Astrocyte of the spinal cord (primary cell): Measurements from ENCODE around the gene VAMP5.
"Not testable (repeated sequence)": the region's sequence is repeated elsewhere in the genome, so short reads cannot be mapped to it uniquely, and the experiment has no call there.

Source experiments
- DNase-seq: peaks from one replicate; pipeline ENCODE4 v3.0.0; 2011; ENCODE audit warnings: low read depth, low spot score
- H3K4me3 ChIP-seq: 2 replicates; pipeline ENCODE4 v1.5.1; 2011; ENCODE audit warnings: low read depth, mild to moderate bottlenecking, low read length, moderate library complexity
- in situ Hi-C: cut with HindIII; loops from 2 replicates; pipeline ENCODE4 v1.10.0; 2017; ENCODE audit warnings: low sequenced_read_pairs
- TF ChIP-seq, protein P1 (sequence below): IDR thresholded peaks from 2 replicates; pipeline ENCODE4 v1.5.1; 2012; ENCODE audit warnings: low read depth, mild to moderate bottlenecking, low read length, inconsistent platforms

Gene VAMP5

DNA sequence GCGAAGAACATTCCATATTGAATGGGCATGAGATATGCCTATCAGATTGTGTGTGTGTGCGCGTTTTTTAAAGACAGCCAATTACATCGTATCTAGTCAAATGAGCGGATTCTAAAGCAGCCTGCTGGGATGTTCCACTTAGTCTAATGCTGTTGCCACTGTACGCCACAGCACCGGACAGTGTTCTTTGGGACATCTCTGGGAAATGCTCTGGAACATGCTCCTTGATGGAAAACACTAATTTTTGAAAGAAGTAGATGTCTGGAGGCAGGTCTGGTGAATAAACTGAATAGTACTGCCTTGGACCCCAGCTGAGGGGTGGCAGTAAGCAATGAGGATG, 21.9 kb downstream of the VAMP5 start:
- TF ChIP-seq, protein P1, sequence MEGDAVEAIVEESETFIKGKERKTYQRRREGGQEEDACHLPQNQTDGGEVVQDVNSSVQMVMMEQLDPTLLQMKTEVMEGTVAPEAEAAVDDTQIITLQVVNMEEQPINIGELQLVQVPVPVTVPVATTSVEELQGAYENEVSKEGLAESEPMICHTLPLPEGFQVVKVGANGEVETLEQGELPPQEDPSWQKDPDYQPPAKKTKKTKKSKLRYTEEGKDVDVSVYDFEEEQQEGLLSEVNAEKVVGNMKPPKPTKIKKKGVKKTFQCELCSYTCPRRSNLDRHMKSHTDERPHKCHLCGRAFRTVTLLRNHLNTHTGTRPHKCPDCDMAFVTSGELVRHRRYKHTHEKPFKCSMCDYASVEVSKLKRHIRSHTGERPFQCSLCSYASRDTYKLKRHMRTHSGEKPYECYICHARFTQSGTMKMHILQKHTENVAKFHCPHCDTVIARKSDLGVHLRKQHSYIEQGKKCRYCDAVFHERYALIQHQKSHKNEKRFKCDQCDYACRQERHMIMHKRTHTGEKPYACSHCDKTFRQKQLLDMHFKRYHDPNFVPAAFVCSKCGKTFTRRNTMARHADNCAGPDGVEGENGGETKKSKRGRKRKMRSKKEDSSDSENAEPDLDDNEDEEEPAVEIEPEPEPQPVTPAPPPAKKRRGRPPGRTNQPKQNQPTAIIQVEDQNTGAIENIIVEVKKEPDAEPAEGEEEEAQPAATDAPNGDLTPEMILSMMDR: no peak
- in situ Hi-C loops: no loop called here
- no peak overlapping the region for H3K4me3 ChIP-seq
- no peak for DNase-seq

DNA sequence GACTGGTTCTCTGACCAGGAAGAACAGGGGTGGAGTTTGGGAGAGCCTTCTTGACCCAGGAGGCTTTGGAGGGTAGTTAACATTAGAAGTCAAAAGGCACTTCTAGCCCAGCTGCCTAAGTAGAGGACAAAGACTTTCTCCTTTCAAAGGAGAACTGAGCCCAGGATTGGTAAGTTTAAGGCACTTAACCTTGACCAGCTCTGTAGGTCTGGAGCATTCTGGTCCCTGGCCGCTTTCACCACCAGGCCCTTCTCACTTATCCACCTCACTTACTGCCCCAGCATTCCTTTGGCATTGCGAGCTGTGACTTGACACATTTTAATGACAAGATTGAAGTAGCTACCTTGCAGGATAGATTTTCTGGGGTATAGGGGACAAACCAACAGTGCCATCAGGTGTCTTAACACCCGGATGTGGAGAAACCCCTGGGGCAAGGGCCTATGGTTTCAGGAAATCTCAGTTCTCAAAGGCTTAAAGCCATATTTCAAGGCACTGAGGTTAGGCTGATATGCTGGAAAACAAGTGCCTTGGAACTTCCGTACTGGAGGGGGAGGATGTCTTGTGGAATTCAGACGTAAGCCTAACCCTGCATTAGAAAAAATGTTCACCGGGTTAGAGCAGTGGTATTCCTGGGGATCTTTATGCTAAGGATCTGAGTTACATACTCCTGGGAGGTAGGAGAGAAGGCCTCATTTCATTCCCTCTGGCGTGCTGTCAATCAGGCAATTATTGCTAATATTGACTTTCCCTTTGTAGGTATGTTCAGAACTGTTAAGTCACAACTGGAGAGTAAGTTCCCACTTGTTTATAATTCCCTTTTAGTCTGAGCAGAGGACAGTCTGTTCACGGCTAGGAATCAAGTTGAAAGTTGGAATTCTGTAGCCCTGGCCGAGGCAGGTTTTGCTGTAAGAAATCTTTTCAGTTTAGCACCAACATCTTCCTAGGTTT, 23.3 kb downstream of the VAMP5 start:
- no peak overlapping the region for H3K4me3 ChIP-seq
- DNase-seq: no peak
- TF ChIP-seq, protein P1: no peak
- in situ Hi-C loops: no loop called here

DNA sequence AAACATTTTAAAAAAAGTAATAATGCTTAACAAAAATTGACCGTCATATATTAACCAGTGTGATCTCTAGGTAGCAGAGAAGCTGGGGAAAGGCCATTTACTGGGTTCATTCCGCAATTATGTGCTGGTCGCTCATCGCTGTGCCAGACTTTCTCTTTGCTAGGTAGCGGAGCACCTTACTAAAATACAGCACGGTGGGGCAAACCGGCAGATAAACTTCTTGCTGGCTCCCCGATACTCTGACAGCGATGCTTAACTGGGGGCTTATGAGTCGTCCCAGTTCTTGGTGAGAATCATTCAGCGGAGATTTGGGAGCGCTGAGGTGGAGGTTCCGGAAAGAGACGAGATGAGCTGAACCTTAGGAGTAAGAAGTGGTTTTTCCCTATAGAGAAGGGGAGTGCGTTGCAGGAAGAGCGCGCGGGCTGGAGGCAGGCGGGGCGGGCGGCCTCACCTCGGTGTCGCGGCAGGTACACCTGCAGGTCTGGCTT, 27.0 kb downstream of the VAMP5 start:
- TF ChIP-seq, protein P1: no peak
- in situ Hi-C loops: no loop called here
- peak overlapping the region; percentile 67 for H3K4me3 ChIP-seq
- DNase-seq: peak; percentile 5

DNA sequence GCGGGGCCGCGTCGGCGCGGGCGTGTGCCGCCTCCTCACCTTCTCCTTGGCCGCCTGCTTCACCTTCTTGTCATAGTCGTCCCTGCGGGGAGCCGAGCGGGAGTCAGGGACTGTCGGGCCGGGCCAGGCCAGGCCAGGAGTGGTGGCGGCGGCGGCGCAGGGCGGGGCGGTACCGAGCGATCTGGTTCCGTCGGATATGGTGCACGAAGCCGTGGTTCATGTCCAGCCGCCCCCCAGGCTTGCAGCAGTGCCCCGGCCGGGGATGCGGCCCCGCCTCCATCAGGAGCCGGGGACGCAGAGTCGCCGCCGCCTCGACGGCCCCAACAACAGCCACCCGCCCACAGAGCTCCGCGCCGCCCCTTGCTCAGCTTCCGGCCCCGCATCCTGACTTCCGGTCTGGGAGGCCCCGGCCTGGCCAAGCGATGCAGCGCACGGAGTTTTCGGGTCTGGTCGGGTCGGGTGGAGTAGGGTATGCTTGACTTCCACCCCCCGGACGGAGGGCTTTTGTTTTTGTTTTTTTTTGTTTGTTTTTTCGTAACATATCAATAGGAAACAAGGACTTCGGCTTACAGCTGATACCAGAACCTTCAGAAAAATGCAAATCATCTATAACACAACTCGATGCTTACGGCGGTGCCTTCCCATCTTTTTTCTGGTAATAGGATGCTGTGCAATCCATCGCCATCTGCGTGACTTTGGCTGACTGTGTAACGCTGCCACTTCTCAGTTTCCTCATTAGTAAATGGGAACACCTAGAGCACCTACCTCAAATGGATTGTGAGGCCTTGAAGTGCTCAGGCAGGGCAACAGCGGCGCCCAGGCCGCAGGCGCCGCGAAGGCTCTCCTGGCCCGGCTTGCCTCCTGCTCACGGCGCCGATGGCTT, 27.7 kb downstream of the VAMP5 start, which contains the start of gene C2orf68:
C2orf68 (minus strand) TSS at position 362 of the 883 bp plus-strand sequence; CDS start at position 280, 82 bp downstream.
- in situ Hi-C loops: no loop called here
- TF ChIP-seq, protein P1: no peak
- peak; percentile 86 for DNase-seq
- peak within 1 kb of the TSS; percentile 67 for H3K4me3 ChIP-seq

DNA sequence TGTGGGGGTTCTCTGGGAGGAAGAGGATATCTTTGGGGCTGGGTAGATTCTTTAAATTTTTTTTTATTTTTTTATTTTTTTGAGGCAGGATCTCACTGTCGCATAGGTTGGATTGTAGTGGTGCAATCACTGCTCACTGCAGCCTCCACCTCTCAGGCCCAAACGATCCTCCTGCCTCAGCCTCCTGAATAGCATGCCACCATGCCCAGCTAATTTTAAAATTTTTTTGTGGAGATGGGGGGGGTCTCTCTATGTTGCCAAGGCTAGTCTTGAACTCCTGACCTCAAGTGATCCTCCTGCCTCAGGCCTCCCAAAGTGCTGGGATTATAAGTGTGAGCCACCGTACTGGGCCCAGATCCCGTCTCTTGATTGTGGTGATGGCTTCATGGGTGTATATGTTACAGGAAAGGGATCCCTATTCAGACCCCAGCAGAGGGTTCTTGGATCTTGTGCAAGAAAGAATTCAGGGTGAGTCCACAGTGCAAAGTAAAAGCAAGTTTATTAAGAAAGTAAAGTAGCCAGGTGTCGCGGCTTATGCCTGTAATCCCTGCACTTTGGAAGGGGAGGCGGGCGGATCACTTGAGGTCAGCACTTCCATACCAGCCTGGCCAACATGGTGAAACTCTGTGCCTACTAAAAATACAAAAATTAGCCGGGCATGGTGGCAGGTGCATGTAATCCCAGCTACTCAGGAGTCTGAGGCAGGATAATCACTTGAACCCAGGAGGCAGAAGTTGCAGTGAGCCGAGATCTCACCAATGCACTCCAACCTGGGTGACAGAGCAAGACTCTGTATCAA, 29.7 kb downstream of the VAMP5 start:
- no peak for DNase-seq
- in situ Hi-C loops: no loop called here
- TF ChIP-seq, protein P1: no peak
- no peak overlapping the region for H3K4me3 ChIP-seq

DNA sequence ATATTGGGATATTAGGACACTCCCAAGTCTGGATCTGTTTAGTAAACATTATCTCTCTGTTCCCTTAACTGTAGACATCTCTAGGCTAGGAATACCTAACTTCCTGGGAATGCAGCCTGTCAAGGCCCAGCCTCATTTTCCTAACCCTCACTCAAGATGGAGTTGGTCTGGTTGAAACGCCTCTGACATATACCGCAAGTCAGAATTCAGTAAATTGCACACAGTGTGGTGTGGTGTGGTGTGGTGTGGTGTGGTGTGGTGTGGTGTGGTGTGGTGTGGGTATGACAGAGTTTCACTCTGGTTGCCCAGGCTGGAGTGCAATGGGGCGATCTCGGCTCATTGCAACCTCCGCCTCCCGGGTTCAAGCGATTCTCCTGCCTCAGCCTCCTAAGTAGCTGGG, 30.5 kb downstream of the VAMP5 start:
- in situ Hi-C loops, H3K4me3 ChIP-seq, DNase-seq: not testable (repeated sequence)
